ENCODE measurements around the gene INSYN2B.

Gene INSYN2B

DNA sequence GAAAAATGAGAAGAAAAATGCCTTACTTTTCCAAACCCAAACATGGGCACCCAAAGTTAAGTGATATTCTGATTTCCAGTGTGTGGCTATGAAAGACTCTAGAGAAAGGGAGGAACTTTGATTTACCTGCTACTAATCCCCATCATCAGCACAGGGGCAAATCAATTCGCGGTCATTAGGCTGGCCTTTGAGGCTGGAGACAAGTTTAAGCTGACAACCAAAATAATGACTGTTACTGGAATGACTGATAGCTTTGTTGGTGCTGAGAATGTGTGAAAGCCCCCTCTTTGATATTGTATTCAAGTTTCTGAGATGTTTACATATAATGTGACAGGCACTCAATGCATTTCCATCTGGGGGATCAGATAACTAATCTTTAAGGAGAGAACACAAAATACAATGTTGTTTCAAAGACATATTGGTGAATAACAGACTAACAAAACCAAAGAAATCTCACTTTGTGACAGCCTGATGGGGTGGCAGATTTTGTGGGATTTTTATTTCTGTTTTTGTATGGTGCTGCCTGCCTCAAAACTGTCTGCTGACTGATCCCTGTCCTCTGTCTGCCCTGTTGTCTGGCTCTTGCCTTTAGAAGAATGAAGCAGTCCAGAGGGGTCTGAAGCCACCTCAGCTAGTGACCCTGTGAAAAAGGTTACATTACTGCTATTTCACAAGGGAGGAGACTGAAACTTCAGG lies 12.6 kb upstream of the INSYN2B start:
- no peaks in the 10 kb centered on the region for H3K27me3 ChIP-seq (ENCODE audit: low read length)

DNA sequence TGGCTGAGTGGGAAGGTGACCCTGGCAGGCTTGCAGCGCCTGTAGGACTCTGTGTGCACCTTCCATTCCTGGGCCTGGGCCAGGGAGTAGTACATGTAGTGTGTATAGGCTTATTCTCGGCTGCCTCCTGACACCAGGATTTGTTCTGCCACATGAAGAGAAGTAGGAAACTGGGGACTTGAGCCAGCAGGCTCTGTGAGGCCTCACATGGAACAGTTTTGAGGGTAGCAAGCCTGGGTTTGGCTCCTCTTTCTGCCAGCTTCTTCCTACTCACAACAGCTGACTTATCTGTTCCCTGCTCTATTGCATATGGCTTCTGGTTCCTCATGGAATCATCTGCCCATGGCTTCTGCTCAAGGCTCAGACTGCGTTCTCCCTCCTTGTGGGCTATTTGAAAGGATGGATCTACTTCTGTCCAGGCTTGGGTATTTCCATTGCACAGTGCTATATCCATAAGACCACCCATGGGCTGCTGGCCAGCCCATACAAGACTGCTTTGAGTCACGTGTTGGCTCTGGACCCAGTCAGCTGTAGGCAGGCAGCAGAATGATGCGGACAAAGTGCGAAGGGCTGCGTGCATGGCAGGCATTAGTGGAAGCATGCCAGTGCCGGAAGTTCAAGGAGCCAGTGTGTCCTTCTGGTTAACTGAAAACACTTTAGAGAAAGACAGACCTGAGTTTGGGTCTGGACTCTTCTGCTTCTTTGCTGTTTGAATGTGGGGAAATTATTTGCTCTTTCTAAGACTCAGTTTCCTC lies 11.0 kb upstream of the INSYN2B start:
- Histone ChIP-seq H3K9me3 (ENCODE audit: insufficient read depth, low read length) (no peaks in the 10 kb centered on the region), H2AFZ (ENCODE audit: low read depth, low read length, severe bottlenecking) (no peak overlapping the region), H3F3A (ENCODE audit: insufficient read depth) (no peaks in the 10 kb centered on the region), H3K79me2 (ENCODE audit: insufficient read depth, low read length) (no peaks in the 10 kb centered on the region), H3K9me2 (replicated peaks; ENCODE audit: insufficient read depth, low read length) (no peaks in the 10 kb centered on the region), H3K27me3 (ENCODE audit: low read length) (no peaks in the 10 kb centered on the region), H3K27ac (ENCODE audit: low read depth, low read length) (no peak overlapping the region), H4K20me1 (ENCODE audit: low read depth, low read length) (no peaks in the 10 kb centered on the region), H3K9ac (ENCODE audit: low read length) (no peak overlapping the region), H3K4me3 (ENCODE audit: insufficient read depth, low read length, poor library complexity, severe bottlenecking) (no peak overlapping the region), H3K36me3 (ENCODE audit: low read length) (peaks cover 10% of the 10 kb centered on the region; the same call in 1 of the 2 replicates), H3K4me2 (ENCODE audit: low read depth, low read length, poor library complexity, severe bottlenecking) (no peak overlapping the region)
- TF ChIP-seq, protein P1, sequence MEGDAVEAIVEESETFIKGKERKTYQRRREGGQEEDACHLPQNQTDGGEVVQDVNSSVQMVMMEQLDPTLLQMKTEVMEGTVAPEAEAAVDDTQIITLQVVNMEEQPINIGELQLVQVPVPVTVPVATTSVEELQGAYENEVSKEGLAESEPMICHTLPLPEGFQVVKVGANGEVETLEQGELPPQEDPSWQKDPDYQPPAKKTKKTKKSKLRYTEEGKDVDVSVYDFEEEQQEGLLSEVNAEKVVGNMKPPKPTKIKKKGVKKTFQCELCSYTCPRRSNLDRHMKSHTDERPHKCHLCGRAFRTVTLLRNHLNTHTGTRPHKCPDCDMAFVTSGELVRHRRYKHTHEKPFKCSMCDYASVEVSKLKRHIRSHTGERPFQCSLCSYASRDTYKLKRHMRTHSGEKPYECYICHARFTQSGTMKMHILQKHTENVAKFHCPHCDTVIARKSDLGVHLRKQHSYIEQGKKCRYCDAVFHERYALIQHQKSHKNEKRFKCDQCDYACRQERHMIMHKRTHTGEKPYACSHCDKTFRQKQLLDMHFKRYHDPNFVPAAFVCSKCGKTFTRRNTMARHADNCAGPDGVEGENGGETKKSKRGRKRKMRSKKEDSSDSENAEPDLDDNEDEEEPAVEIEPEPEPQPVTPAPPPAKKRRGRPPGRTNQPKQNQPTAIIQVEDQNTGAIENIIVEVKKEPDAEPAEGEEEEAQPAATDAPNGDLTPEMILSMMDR (IDR thresholded peaks at IDR 0.05; ENCODE audit: insufficient read depth, low read length, poor library complexity, severe bottlenecking) = no peak
- no peak for TF ChIP-seq EZH2phosphoT487 (conservative IDR thresholded peaks at IDR 0.05; ENCODE audit: low read length)

More for the DNA sequence above, 12.6 kb upstream of the INSYN2B start:
- Histone ChIP-seq H3K27ac (ENCODE audit: low read depth, low read length) (no peak overlapping the region), H3F3A (ENCODE audit: insufficient read depth) (no peaks in the 10 kb centered on the region), H3K9me2 (replicated peaks; ENCODE audit: insufficient read depth, low read length) (no peaks in the 10 kb centered on the region), H3K9ac (ENCODE audit: low read length) (no peak overlapping the region), H2AFZ (ENCODE audit: low read depth, low read length, severe bottlenecking) (no peak overlapping the region), H3K4me3 (ENCODE audit: insufficient read depth, low read length, poor library complexity, severe bottlenecking) (no peak overlapping the region), H3K36me3 (ENCODE audit: low read length) (0 out of 2 replicates have a peak, but pooled peaks cover 2% of the 10 kb centered on the region), H3K9me3 (ENCODE audit: insufficient read depth, low read length) (no peaks in the 10 kb centered on the region), H4K20me1 (ENCODE audit: low read depth, low read length) (no peaks in the 10 kb centered on the region), H3K79me2 (ENCODE audit: insufficient read depth, low read length) (no peaks in the 10 kb centered on the region), H3K4me2 (ENCODE audit: low read depth, low read length, poor library complexity, severe bottlenecking) (no peak overlapping the region)
- no peak for TF ChIP-seq EZH2phosphoT487 (conservative IDR thresholded peaks at IDR 0.05; ENCODE audit: low read length)
- TF ChIP-seq, protein P1 (IDR thresholded peaks at IDR 0.05; ENCODE audit: insufficient read depth, low read length, poor library complexity, severe bottlenecking) = no peak

DNA sequence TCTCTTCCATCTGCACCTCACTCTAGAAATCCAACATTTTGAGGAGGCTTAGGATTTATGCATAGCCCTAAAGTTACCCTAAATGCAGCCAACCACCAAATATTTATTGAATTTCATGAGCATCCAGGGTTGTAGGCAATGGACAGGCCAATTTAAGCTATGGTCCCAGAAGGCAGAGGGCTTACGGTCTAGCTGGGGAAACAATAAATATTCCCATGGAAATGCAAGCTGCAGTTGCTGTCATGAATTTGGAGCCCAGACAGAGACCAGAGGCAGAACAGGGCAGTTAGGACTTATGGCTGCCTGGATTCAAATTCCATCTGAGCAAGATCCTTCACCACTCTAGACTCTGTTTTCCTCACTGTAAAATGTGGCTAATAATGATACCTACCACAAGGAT lies 9.1 kb upstream of the INSYN2B start:
- H3K27me3 ChIP-seq (ENCODE audit: low read length) = no peaks in the 10 kb centered on the region
- no peak overlapping the region for H3K4me2 ChIP-seq (ENCODE audit: low read depth, low read length, poor library complexity, severe bottlenecking)
- H3F3A ChIP-seq (ENCODE audit: insufficient read depth) = no peaks in the 10 kb centered on the region
- H3K4me3 ChIP-seq (ENCODE audit: insufficient read depth, low read length, poor library complexity, severe bottlenecking) = no peak overlapping the region
- no peak for TF ChIP-seq EZH2phosphoT487 (conservative IDR thresholded peaks at IDR 0.05; ENCODE audit: low read length)
- TF ChIP-seq, protein P1 (IDR thresholded peaks at IDR 0.05; ENCODE audit: insufficient read depth, low read length, poor library complexity, severe bottlenecking) = no peak
- H3K9ac ChIP-seq (ENCODE audit: low read length) = no peak overlapping the region
- no peaks in the 10 kb centered on the region for H4K20me1 ChIP-seq (ENCODE audit: low read depth, low read length)
- no peaks in the 10 kb centered on the region for H3K9me2 ChIP-seq (replicated peaks; ENCODE audit: insufficient read depth, low read length)
- H3K27ac ChIP-seq (ENCODE audit: low read depth, low read length) = no peak overlapping the region
- peaks cover 15% of the 10 kb centered on the region; the same call in 1 of the 2 replicates for H3K36me3 ChIP-seq (ENCODE audit: low read length)
- no peak overlapping the region for H2AFZ ChIP-seq (ENCODE audit: low read depth, low read length, severe bottlenecking)
- no peaks in the 10 kb centered on the region for H3K9me3 ChIP-seq (ENCODE audit: insufficient read depth, low read length)
- no peaks in the 10 kb centered on the region for H3K79me2 ChIP-seq (ENCODE audit: insufficient read depth, low read length)
